Adrenal gland (tissue), 12 donors: ENCODE data around the gene ZYG11B. TPM values are rescaled to one million over a fixed set of nuclear protein-coding genes. Genes with fewer than 3 reads are reported as not detected.
A peak's percentile ranks its signal among the peaks of the same experiment; 100 is the strongest.

ENCODE experiments used
- DNase-seq, 7 donors: peaks; one replicate each; pipeline ENCODE4 v3.0.0-alpha.2; 2019 to 2020
- H3K27ac ChIP-seq, 5 donors: fragments of 200-600 bp; sonication (generic) in 4 of 5; 1 replicate in 3 of 5; 2 replicates in 2 of 5; pipeline versions ENCODE4 v1.5.1 to v1.8.0; 2016 to 2020; ENCODE audit warnings: mild to moderate bottlenecking in 1 of 5
- H3K27me3 ChIP-seq: fragments of 200-600 bp; 2 replicates; pipeline ENCODE4 v1.8.0; 2021
- H3K36me3 ChIP-seq, 2 donors: fragments of 200-600 bp; replicated peaks in 1 of 2; 1 replicate in 1 of 2; 2 replicates in 1 of 2; pipeline versions ENCODE4 v1.5.1 to v1.8.0; 2018 to 2022
- H3K4me1 ChIP-seq, 2 donors: fragments of 200-600 bp; replicated peaks in 1 of 2; 1 replicate in 1 of 2; 2 replicates in 1 of 2; pipeline versions ENCODE4 v1.5.1 to v1.8.0; 2018 to 2021
- H3K4me3 ChIP-seq, 4 donors: fragments of 200-600 bp; sonication (generic) in 3 of 4; one replicate each; pipeline ENCODE4 v1.5.1; 2016 to 2018
- H3K9me3 ChIP-seq, 3 donors: fragments of 200-600 bp; sonication (generic) in 1 of 3; replicated peaks in 1 of 3; 1 replicate in 2 of 3; 2 replicates in 1 of 3; pipeline versions ENCODE4 v1.5.1 to v1.8.0; 2016 to 2021
- CTCF ChIP-seq, 6 experiments: fragments of 450-650 bp in 4 of 6; fragments of 200-600 bp in 2 of 6; sonication (generic) in 1 of 6; IDR thresholded peaks; 1 replicate in 5 of 6; 2 replicates in 1 of 6; pipeline versions ENCODE4 v1.5.1 to v1.8.0; 2016 to 2021; ENCODE audit warnings: antibody characterized with exemption in 6 of 6, mild to moderate bottlenecking in 2 of 6, moderate library complexity in 1 of 6
- POLR2A ChIP-seq, 2 donors: fragments of 450-650 bp; IDR thresholded peaks; one replicate each; pipeline ENCODE4 v1.6.1; 2017; ENCODE audit warnings: antibody characterized with exemption in 2 of 2, mild to moderate bottlenecking in 2 of 2, moderate library complexity in 1 of 2
- WGBS, 4 donors: extraction: QIAGEN DNeasy Blood & Tissue Kit in 2 of 4; methylation state at CpG; one replicate each; pipeline versions ENCODE4 v1.1.5 to v1.1.7; 2013 to 2017; 5-methylcytosine and 5-hydroxymethylcytosine counted together
- intact Hi-C, 2 donors: fragments of 100-400 bp; cut with DNase I; formaldehyde crosslinking; loops; one replicate each; pipeline versions ENCODE4 v1.14.1 to v1.15.0; 2022 to 2023
- polyA plus RNA-seq, 3 donors: library from polyadenylated mRNA; stranded (reverse); fragments of 200-250 nt in 2 of 3; fragments of 350-450 nt in 1 of 3; fragmentation: Illumina TruSeq in 1 of 3; extraction: RNeasy Lipid Tissue Mini Kit (QIAGEN cat#74804) in 1 of 3; gene quantifications; one replicate each; pipeline ENCODE4 v1.2.3, GENCODE V29; 2013 to 2014
- total RNA-seq, 9 donors: library from RNA; depleted of rRNA in 4 of 9; stranded (reverse); fragments of >200 nt in 4 of 9; fragments of 120-200 nt in 1 of 9; fragmentation: NEBNext Ultra II Directional in 1 of 9; extraction: Animal tissue kit (Norgen Biotek cat#: 25700) in 1 of 9; gene quantifications; one replicate each; pipeline versions ENCODE4 v1.1.0 to v1.2.4, GENCODE V29; 2013 to 2023
- donor health status: healthy with polysubstance abuse.
- donor health status: Bipolar disorder and iron deficiency.
- donor health status: DM: yes; HTN: yes; CAD: no.
- donor health status: DM: no; HTN: no; CAD: no.
- donor health status: DM: no; HTN: no; CAD: no.
- donor health status: DM: yes; HTN: yes; CAD: no.

Gene ZYG11B
- total and polyA plus RNA-seq, 12 donors = 4.5 to 63.5 (median 38.8) TPM

GRCh38 chr1:52697795-52698674 lies 28.2 kb upstream of the ZYG11B start, which contains the start of gene COA7:
Gene COA7 (minus strand): TSS chr1:52698347. CDS start chr1:52698326, 21 bp downstream.
- TF ChIP-seq POLR2A (IDR thresholded peaks at IDR 0.05) = peak; percentile 9 to 37
- TF ChIP-seq CTCF (IDR thresholded peaks at IDR 0.05) = peak in 3 of 6 experiments; percentile 16 to 22 (median 16)
- WGBS, 4 donors = 2 to 5% (median 3%) methylated on average over 20 to 68 of the region's 68 CpGs
- Histone ChIP-seq H3K4me1 (peaks cover 9 to 12% of the 10 kb centered on the region in 2 donors), H3K4me3 (peak within 1 kb of the TSS; percentile 34 to 75 (median 59)), H3K27ac (peak within 1 kb of the TSS; percentile 24 to 87 (median 76)), H3K36me3 (no peaks in the 10 kb centered on the region), H3K27me3 (no peaks in the 10 kb centered on the region), H3K9me3 (no peaks in the 10 kb centered on the region)
- intact Hi-C loops = no loop called here
- peak; percentile 85 to 91 (median 89) for DNase-seq

GRCh38 chr1:52702886-52703787 lies 23.1 kb upstream of the ZYG11B start:
- WGBS, 4 donors = 4 to 5% (median 4%) methylated on average over 25 to 35 of the region's 35 CpGs
- Histone ChIP-seq H3K9me3 (no peaks in the 10 kb centered on the region), H3K27ac (peak overlapping the region; percentile 80 to 95 (median 92)), H3K27me3 (no peaks in the 10 kb centered on the region), H3K4me1 (peaks cover 0 to 11% of the 10 kb centered on the region in 2 donors), H3K4me3 (peak overlapping the region in 3 of 4 donors; percentile 7 to 61 (median 39)), H3K36me3 (no peaks in the 10 kb centered on the region)
- intact Hi-C loops = loop anchor here in 1 of 2 donors (10.0 kb wide), 1 partner anchor 212 kb away; no protein-coding TSS in a partner anchor
- TF ChIP-seq POLR2A (IDR thresholded peaks at IDR 0.05) (peak; percentile 4 to 72), CTCF (IDR thresholded peaks at IDR 0.05) (peak in 1 of 6 experiments; percentile 10)
- peak; percentile 91 to 98 (median 97) for DNase-seq

GRCh38 chr1:52706136-52706670 lies 20.1 kb upstream of the ZYG11B start:
- Histone ChIP-seq H3K4me3 (no peak overlapping the region), H3K36me3 (no peaks in the 10 kb centered on the region), H3K27ac (no peak overlapping the region), H3K9me3 (no peaks in the 10 kb centered on the region), H3K4me1 (peaks cover 0 to 9% of the 10 kb centered on the region in 2 donors), H3K27me3 (no peaks in the 10 kb centered on the region)
- TF ChIP-seq CTCF (IDR thresholded peaks at IDR 0.05) = no peak
- no peak for DNase-seq
- intact Hi-C loops = loop anchor here in 1 of 2 donors (10.0 kb wide), 1 partner anchor 209 kb away; no protein-coding TSS in a partner anchor
- WGBS, 4 donors = 66 to 85% (median 75%) methylated on average over 5 to 6 of the region's 6 CpGs
